Ishikawa (cell line): ENCODE results near the gene THSD4.

Source experiments
- CEBPB ChIP-seq: IDR thresholded peaks from 2 replicates; pipeline ENCODE4 v1.6.1; 2012
- CREB1 ChIP-seq: IDR thresholded peaks from 2 replicates; pipeline ENCODE4 v1.6.1; 2012; ENCODE audit warnings: low read depth
- EP300 ChIP-seq: IDR thresholded peaks from 2 replicates; pipeline ENCODE4 v1.6.1; 2012; ENCODE audit warnings: borderline replicate concordance
- REST ChIP-seq: IDR thresholded peaks from 2 replicates; pipeline ENCODE4 v1.6.1; 2012; ENCODE audit warnings: low read depth, mild to moderate bottlenecking
- TAF1 ChIP-seq: IDR thresholded peaks from 2 replicates; pipeline ENCODE4 v1.6.1; 2012; ENCODE audit warnings: low read depth, mild to moderate bottlenecking
- TCF12 ChIP-seq: IDR thresholded peaks from 2 replicates; pipeline ENCODE4 v1.6.1; 2012; ENCODE audit warnings: low read depth
- YY1 ChIP-seq: IDR thresholded peaks from 2 replicates; pipeline ENCODE4 v1.6.1; 2012; ENCODE audit warnings: low read depth

- no peak for TF ChIP-seq CREB1
- TF ChIP-seq TAF1 = no peak
- TF ChIP-seq TCF12 = no peak
- no peak for TF ChIP-seq REST
- TF ChIP-seq CEBPB = no peak
- TF ChIP-seq EP300 = no peak
- TF ChIP-seq YY1 = no peak
Measured at GRCh38 chr15:71691458-71692417, 576.5 kb downstream of the THSD4 start.
